HFF-Myc (cell line): ENCODE results near the gene DSTN.

Source experiments
- DNase-seq: peaks from one replicate; pipeline ENCODE4 v3.0.0-alpha.2; 2011; ENCODE audit warnings: low read depth; ENCODE audit errors: extremely low read depth
- H3K4me3 ChIP-seq: replicated peaks from 2 replicates; pipeline ENCODE4 v1.5.1; 2011; ENCODE audit warnings: low read depth, mild to moderate bottlenecking, control low read depth, low read length
- TF ChIP-seq, protein P1 (sequence below): IDR thresholded peaks from 2 replicates; pipeline ENCODE4 v1.5.1; 2012; ENCODE audit warnings: mild to moderate bottlenecking, low read depth, low read length, control low read depth; ENCODE audit errors: missing control alignments

DSTN gene

GRCh38 chr20:17641520-17641964, 71.7 kb downstream of the DSTN start:
- H3K4me3 ChIP-seq, result no peak overlapping the region
- no peak for DNase-seq
- TF ChIP-seq, protein P1, sequence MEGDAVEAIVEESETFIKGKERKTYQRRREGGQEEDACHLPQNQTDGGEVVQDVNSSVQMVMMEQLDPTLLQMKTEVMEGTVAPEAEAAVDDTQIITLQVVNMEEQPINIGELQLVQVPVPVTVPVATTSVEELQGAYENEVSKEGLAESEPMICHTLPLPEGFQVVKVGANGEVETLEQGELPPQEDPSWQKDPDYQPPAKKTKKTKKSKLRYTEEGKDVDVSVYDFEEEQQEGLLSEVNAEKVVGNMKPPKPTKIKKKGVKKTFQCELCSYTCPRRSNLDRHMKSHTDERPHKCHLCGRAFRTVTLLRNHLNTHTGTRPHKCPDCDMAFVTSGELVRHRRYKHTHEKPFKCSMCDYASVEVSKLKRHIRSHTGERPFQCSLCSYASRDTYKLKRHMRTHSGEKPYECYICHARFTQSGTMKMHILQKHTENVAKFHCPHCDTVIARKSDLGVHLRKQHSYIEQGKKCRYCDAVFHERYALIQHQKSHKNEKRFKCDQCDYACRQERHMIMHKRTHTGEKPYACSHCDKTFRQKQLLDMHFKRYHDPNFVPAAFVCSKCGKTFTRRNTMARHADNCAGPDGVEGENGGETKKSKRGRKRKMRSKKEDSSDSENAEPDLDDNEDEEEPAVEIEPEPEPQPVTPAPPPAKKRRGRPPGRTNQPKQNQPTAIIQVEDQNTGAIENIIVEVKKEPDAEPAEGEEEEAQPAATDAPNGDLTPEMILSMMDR, result no peak

GRCh38 chr20:17641993-17642392, 72.1 kb downstream of the DSTN start:
- TF ChIP-seq, protein P1, result no peak
- DNase-seq, result no peak
- no peak overlapping the region for H3K4me3 ChIP-seq

GRCh38 chr20:17642404-17643269, 72.8 kb downstream of the DSTN start:
- TF ChIP-seq, protein P1, result no peak
- DNase-seq, result no peak
- no peak overlapping the region for H3K4me3 ChIP-seq

GRCh38 chr20:17643531-17644188, 73.8 kb downstream of the DSTN start:
- no peak for DNase-seq
- H3K4me3 ChIP-seq, result no peak overlapping the region
- TF ChIP-seq, protein P1, result no peak

DNA sequence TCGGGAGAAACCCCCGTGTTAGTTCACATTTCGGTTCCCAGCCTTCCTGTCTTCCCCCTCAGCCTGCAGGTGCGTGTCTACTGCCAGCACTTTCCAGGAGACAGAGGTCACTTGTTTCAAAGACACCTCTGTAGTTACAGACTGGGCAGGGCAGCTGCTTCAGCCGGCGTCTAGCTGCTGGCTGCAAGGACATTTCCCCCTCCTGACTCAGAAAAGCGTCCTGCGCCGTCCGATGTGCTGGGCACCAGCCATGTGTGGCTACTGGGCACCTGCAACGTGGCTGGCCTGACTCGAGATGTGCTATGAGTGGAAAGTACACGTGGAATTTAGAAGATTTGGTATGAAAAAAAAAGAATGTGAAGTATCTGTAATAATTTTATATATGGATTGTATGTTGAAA, 74.6 kb downstream of the DSTN start:
- no peak overlapping the region for H3K4me3 ChIP-seq
- TF ChIP-seq, protein P1, result no peak
- no peak for DNase-seq

DNA sequence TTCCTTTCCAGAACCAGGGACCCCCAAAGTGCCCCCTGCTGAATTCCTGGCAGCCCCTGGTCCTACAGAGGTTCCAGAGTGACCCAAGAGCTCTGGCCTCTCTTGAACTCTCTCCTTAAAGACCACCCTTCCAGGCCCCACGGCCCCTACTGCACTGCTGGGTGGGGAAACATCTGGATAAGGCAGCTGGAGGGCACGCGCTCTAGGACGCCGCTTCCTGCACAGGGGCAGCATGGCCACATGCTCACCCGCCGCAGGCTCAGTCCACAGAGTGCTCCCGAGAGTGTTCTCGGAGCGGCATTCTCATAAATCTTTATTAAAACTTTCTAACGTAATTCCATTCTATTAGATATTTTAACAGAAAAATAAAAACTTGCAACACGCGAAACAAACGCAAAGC, 75.1 kb downstream of the DSTN start:
- TF ChIP-seq, protein P1, result no peak
- DNase-seq, result no peak
- no peak overlapping the region for H3K4me3 ChIP-seq
